Measurements from ENCODE around the gene RANBP9. TPM values are rescaled to one million over a fixed set of nuclear protein-coding genes. Genes with fewer than 3 reads are reported as not detected.
A peak's percentile ranks its signal among the peaks of the same experiment; 100 is the strongest.

Gene RANBP9
- total and polyA plus RNA-seq, 9 of the 15 experiments (the other 6 are each of a cell fraction or from before 2014, with no cell fraction given): 27.5 to 130 (median 61.5) TPM

DNA sequence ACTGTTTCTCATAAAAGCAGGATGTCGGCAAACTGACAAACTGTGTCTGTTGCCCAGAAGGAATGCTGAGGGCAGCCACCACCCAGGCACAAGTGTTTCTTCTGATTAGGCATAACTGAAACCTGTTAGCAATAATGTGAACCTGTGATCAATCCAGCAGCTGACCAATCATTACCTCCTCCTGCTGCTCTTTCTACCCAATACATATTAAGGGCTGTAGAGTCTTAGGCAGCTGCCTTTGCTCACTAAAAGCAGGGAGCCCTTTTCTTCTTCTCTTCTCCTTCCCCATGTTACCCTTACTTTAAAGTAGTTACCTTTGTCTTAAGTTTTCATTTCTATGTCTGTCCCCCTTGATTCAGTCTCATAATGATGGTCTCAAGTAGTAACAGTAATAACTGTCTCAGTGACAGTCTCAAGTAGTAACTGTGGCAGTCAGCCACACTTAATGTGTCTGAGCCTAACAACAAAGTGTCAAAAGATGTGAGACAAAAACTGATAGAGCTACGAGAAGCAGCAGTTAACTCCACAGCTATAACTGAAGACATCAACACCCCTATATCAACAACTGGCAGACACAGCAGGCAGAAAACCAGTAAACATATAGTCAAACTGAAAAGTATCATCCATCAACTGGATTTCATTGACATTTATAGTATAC is 37.0 kb downstream of the RANBP9 start (continued):
- TF ChIP-seq, protein P1, sequence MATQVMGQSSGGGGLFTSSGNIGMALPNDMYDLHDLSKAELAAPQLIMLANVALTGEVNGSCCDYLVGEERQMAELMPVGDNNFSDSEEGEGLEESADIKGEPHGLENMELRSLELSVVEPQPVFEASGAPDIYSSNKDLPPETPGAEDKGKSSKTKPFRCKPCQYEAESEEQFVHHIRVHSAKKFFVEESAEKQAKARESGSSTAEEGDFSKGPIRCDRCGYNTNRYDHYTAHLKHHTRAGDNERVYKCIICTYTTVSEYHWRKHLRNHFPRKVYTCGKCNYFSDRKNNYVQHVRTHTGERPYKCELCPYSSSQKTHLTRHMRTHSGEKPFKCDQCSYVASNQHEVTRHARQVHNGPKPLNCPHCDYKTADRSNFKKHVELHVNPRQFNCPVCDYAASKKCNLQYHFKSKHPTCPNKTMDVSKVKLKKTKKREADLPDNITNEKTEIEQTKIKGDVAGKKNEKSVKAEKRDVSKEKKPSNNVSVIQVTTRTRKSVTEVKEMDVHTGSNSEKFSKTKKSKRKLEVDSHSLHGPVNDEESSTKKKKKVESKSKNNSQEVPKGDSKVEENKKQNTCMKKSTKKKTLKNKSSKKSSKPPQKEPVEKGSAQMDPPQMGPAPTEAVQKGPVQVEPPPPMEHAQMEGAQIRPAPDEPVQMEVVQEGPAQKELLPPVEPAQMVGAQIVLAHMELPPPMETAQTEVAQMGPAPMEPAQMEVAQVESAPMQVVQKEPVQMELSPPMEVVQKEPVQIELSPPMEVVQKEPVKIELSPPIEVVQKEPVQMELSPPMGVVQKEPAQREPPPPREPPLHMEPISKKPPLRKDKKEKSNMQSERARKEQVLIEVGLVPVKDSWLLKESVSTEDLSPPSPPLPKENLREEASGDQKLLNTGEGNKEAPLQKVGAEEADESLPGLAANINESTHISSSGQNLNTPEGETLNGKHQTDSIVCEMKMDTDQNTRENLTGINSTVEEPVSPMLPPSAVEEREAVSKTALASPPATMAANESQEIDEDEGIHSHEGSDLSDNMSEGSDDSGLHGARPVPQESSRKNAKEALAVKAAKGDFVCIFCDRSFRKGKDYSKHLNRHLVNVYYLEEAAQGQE (IDR thresholded peaks at IDR 0.05; ENCODE audit: borderline replicate concordance): no peak
- TF ChIP-seq, protein P1 (CRISPR knock-in tag; IDR thresholded peaks at IDR 0.05; ENCODE audit: low read depth): no peak
- no peak for TF ChIP-seq MAFG (tag; conservative IDR thresholded peaks at IDR 0.05)
- no peak for TF ChIP-seq FOXP4 (CRISPR knock-in tag; IDR thresholded peaks at IDR 0.05; ENCODE audit: borderline replicate concordance)
- TF ChIP-seq ZNF12 (CRISPR knock-in tag; IDR thresholded peaks at IDR 0.05): no peak
- peak; percentile 27 for TF ChIP-seq POLR2B (IDR thresholded peaks at IDR 0.05; ENCODE audit: low read depth, partially characterized antibody)
- TF ChIP-seq NCOA4 (IDR thresholded peaks at IDR 0.05; ENCODE audit: partially characterized antibody): no peak
- TF ChIP-seq RUNX1 (IDR thresholded peaks at IDR 0.05; ENCODE audit: low read depth): no peak
- peak; percentile 19; the same call in 1 of the 2 replicates for TF ChIP-seq FOXM1 (IDR thresholded peaks at IDR 0.05; ENCODE audit: low read depth)
- no peak for TF ChIP-seq FOXM1 (CRISPR knock-in tag; IDR thresholded peaks at IDR 0.05; ENCODE audit: low read depth)
- no peak for TF ChIP-seq SMARCB1 (IDR thresholded peaks at IDR 0.05; ENCODE audit: insufficient read length, low read depth)
- no peak for TF ChIP-seq ZBTB49 (CRISPR knock-in tag; IDR thresholded peaks at IDR 0.05; ENCODE audit: borderline replicate concordance)
- TF ChIP-seq SPI1 (IDR thresholded peaks at IDR 0.05; ENCODE audit: borderline replicate concordance, low read depth, low read length): no peak
- TF ChIP-seq KLF6 (CRISPR knock-in tag; IDR thresholded peaks at IDR 0.05; ENCODE audit: borderline replicate concordance): no peak
- TF ChIP-seq HMG20B (CRISPR knock-in tag; IDR thresholded peaks at IDR 0.05): no peak
- TF ChIP-seq ZFP30 (CRISPR knock-in tag; IDR thresholded peaks at IDR 0.05; ENCODE audit: borderline replicate concordance): no peak

All from K562 (cell line).